Suprapubic skin (tissue), 4 donors: ENCODE data around the gene ERBB3. TPM values are rescaled to one million over a fixed set of nuclear protein-coding genes. Genes with fewer than 3 reads are reported as not detected.
A peak's percentile ranks its signal among the peaks of the same experiment; 100 is the strongest.

Experiments used
- DNase-seq, 2 donors: peaks; one replicate each; pipeline ENCODE4 v3.0.0-alpha.2; 2019; ENCODE audit warnings: low spot score in 2 of 2
- H3K27ac ChIP-seq: fragments of 200-600 bp; sonication (generic); one replicate; pipeline ENCODE4 v1.5.1; 2019
- H3K27me3 ChIP-seq: fragments of 200-600 bp; sonication (generic); one replicate; pipeline ENCODE4 v1.5.1; 2019
- H3K36me3 ChIP-seq: fragments of 200-600 bp; sonication (generic); one replicate; pipeline ENCODE4 v1.5.1; 2019
- H3K4me1 ChIP-seq: fragments of 200-600 bp; sonication (generic); one replicate; pipeline ENCODE4 v1.5.1; 2019
- H3K4me3 ChIP-seq: fragments of 200-600 bp; sonication (generic); one replicate; pipeline ENCODE4 v1.5.1; 2019; ENCODE audit warnings: mild to moderate bottlenecking
- H3K9me3 ChIP-seq: fragments of 200-600 bp; sonication (generic); one replicate; pipeline ENCODE4 v1.5.1; 2019
- CTCF ChIP-seq, 2 donors: fragments of 200-600 bp in 1 of 2; fragments of 450-650 bp in 1 of 2; sonication (generic) in 1 of 2; IDR thresholded peaks; one replicate each; pipeline ENCODE4 v1.5.1; 2016 to 2019; ENCODE audit warnings: antibody characterized with exemption in 2 of 2, mild to moderate bottlenecking in 1 of 2, moderate library complexity in 1 of 2
- EP300 ChIP-seq: sonication (generic); formaldehyde crosslinking; IDR thresholded peaks from one replicate; pipeline ENCODE4 v1.6.1; 2017; ENCODE audit warnings: antibody characterized with exemption
- POLR2A ChIP-seq, 2 donors: fragments of 450-650 bp; IDR thresholded peaks; one replicate each; pipeline ENCODE4 v1.6.1; 2017; ENCODE audit warnings: antibody characterized with exemption in 2 of 2, mild to moderate bottlenecking in 2 of 2, moderate library complexity in 2 of 2
- POLR2AphosphoS5 ChIP-seq, 3 donors: sonication (generic); formaldehyde crosslinking; IDR thresholded peaks; one replicate each; pipeline ENCODE4 v1.6.1; 2017; ENCODE audit warnings: antibody characterized with exemption in 3 of 3
- WGBS: methylation state at CpG from one replicate; pipeline ENCODE4 v1.1.5; 2018; 5-methylcytosine and 5-hydroxymethylcytosine counted together
- total RNA-seq, 4 donors: library from RNA; depleted of rRNA; stranded (reverse); fragments of >200 nt; gene quantifications; one replicate each; pipeline ENCODE4 v1.1.0, GENCODE V29; 2016

Gene ERBB3
- total RNA-seq, 4 donors from 2014 or later, result 147 to 226 (median 181) TPM

- H3K27me3 ChIP-seq, result no peaks in the 10 kb centered on the region
- WGBS, result 47% methylated on average over 4 of the region's 4 CpGs
- H3K4me3 ChIP-seq, result no peak overlapping the region
- H3K4me1 ChIP-seq, result peaks cover 13% of the 10 kb centered on the region
- peaks cover 49% of the 10 kb centered on the region for H3K36me3 ChIP-seq
- no peak overlapping the region for H3K27ac ChIP-seq
- DNase-seq, result no peak
- no peak for TF ChIP-seq CTCF (IDR thresholded peaks at IDR 0.05)
- TF ChIP-seq POLR2AphosphoS5 (IDR thresholded peaks at IDR 0.05), result no peak
- no peak for TF ChIP-seq POLR2A (IDR thresholded peaks at IDR 0.05)
- no peak for TF ChIP-seq EP300
- no peaks in the 10 kb centered on the region for H3K9me3 ChIP-seq
Measured at GRCh38 chr12:56099787-56100186, 19.8 kb downstream of the ERBB3 start.

GRCh38 chr12:56101045-56101444 is 21.1 kb downstream of the ERBB3 start:
- H3K27me3 ChIP-seq, result no peaks in the 10 kb centered on the region
- no peak for DNase-seq
- peaks cover 26% of the 10 kb centered on the region for H3K4me1 ChIP-seq
- no peak for TF ChIP-seq EP300
- no peaks in the 10 kb centered on the region for H3K9me3 ChIP-seq
- peaks cover 37% of the 10 kb centered on the region for H3K36me3 ChIP-seq
- WGBS, result 81% methylated on average over 14 of the region's 14 CpGs
- H3K27ac ChIP-seq, result no peak overlapping the region
- H3K4me3 ChIP-seq, result no peak overlapping the region

GRCh38 chr12:56102683-56103065 is 22.7 kb downstream of the ERBB3 start:
- no peak overlapping the region for H3K27ac ChIP-seq
- H3K9me3 ChIP-seq, result no peaks in the 10 kb centered on the region
- H3K27me3 ChIP-seq, result no peaks in the 10 kb centered on the region
- no peak overlapping the region for H3K4me3 ChIP-seq
- DNase-seq, result no peak
- H3K36me3 ChIP-seq, result peaks cover 32% of the 10 kb centered on the region
- H3K4me1 ChIP-seq, result peaks cover 34% of the 10 kb centered on the region
- WGBS, result 75% methylated on average over 1 of the region's 1 CpG
- no peak for TF ChIP-seq EP300
- no peak for TF ChIP-seq POLR2AphosphoS5 (IDR thresholded peaks at IDR 0.05)
- no peak for TF ChIP-seq CTCF (IDR thresholded peaks at IDR 0.05)
- no peak for TF ChIP-seq POLR2A (IDR thresholded peaks at IDR 0.05)

GRCh38 chr12:56103066-56103711 is 23.2 kb downstream of the ERBB3 start:
- Histone ChIP-seq H3K4me1 (peaks cover 34% of the 10 kb centered on the region), H3K9me3 (no peaks in the 10 kb centered on the region), H3K27ac (peak overlapping the region; percentile 93), H3K27me3 (no peaks in the 10 kb centered on the region), H3K36me3 (peaks cover 37% of the 10 kb centered on the region), H3K4me3 (peak overlapping the region; percentile 85)
- WGBS, result 43% methylated on average over 6 of the region's 6 CpGs
- no peak for TF ChIP-seq CTCF (IDR thresholded peaks at IDR 0.05)
- no peak for DNase-seq

GRCh38 chr12:56103823-56104108 is 23.8 kb downstream of the ERBB3 start:
- Histone ChIP-seq H3K27ac (peak overlapping the region; percentile 93), H3K27me3 (no peaks in the 10 kb centered on the region), H3K36me3 (peaks cover 42% of the 10 kb centered on the region), H3K4me1 (peaks cover 34% of the 10 kb centered on the region), H3K4me3 (peak overlapping the region; percentile 85), H3K9me3 (no peaks in the 10 kb centered on the region)
- WGBS, result under 1% methylated on average over 8 of the region's 8 CpGs
- TF ChIP-seq EP300, result no peak
- no peak for TF ChIP-seq POLR2AphosphoS5 (IDR thresholded peaks at IDR 0.05)
- TF ChIP-seq POLR2A (IDR thresholded peaks at IDR 0.05), result no peak
- no peak for TF ChIP-seq CTCF (IDR thresholded peaks at IDR 0.05)
- DNase-seq, result no peak
